ENCODE results near the gene MPEG1.

DNA sequence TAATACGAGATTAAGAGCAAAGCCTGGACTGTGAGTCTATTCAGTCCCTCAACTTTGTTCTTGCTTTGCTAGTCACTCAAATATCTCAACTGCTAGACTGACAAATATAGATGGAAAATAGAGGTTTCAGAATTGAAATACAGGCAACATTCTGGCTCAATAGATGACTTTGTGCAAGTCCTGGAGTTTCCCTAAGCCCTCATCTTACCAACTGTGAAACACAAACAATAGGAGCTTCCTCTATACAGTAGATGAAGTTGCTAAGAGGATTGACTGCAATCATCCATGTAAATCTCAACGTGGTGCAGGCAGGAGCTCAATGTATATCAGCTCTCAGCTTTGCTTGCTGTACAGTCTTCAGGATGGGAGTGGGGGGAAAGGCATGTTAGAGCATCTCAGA, 6.2 kb upstream of the MPEG1 start:
- TF ChIP-seq POLR2A (IDR thresholded peaks at IDR 0.05; ENCODE audit: low read length) (no peak), GATA1 (IDR thresholded peaks at IDR 0.05; ENCODE audit: low read depth, low read length) (no peak)
